ENCODE data around the gene BAG1.

GRCh38 chr9:33260372-33260771 lies 4.1 kb downstream of the BAG1 start:
- TF ChIP-seq, protein P1, sequence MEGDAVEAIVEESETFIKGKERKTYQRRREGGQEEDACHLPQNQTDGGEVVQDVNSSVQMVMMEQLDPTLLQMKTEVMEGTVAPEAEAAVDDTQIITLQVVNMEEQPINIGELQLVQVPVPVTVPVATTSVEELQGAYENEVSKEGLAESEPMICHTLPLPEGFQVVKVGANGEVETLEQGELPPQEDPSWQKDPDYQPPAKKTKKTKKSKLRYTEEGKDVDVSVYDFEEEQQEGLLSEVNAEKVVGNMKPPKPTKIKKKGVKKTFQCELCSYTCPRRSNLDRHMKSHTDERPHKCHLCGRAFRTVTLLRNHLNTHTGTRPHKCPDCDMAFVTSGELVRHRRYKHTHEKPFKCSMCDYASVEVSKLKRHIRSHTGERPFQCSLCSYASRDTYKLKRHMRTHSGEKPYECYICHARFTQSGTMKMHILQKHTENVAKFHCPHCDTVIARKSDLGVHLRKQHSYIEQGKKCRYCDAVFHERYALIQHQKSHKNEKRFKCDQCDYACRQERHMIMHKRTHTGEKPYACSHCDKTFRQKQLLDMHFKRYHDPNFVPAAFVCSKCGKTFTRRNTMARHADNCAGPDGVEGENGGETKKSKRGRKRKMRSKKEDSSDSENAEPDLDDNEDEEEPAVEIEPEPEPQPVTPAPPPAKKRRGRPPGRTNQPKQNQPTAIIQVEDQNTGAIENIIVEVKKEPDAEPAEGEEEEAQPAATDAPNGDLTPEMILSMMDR (IDR thresholded peaks at IDR 0.05) = no peak
- TF ChIP-seq POLR2A (IDR thresholded peaks at IDR 0.05) = no peak

Measured in esophagus squamous epithelium (tissue), 4 donors.